NCI-H2227 treated with DMSO at 0.1 percent for 48 hours (cell line): ENCODE results near the gene SUN2.
A peak's percentile ranks its signal among the peaks of the same experiment; 100 is the strongest.

Experiments
- DNase-seq: peaks from one replicate; lab custom pipeline; 2025; lab: John Stamatoyannopoulos, UW

Gene SUN2

GRCh38 chr22:38715176-38715764 is 40.5 kb downstream of the SUN2 start:
- no peak for DNase-seq

- no peak for DNase-seq
Measured at GRCh38 chr22:38713921-38714320, 41.9 kb downstream of the SUN2 start.

DNA sequence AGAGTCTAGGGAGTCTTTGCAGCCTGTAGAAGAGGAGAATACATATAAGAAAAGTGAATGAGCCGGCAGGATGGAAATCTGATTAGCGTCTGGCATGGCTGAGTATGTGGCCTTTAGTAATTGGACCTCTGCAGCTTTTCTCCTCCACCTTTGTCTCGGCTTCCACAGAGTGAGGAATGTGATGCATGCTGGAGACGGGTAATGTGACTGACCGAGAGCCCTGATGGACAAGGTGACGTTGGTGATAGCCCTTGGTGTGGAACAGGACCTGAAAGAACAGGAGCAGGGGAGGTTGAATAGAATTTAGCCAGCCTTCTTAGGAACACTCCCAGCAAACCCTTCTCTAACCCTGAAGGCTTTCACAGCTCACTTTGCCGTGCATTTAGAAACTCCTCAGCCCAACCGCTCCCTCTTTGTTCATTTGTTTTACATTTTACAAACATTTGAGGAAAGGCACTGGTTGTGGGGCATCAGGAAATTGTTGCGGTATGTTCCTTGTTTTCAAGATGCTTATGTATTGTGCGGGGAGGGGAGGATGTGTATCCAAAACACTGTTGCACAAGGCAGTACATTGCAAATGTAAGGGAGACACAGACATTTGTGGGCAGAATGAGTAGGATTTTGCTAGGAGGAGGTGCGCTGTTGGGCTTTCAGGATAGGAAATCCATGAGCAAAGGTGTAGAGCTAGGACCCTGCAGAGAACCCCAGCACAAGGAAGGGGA is 43.2 kb downstream of the SUN2 start:
- DNase-seq: no peak

- no peak for DNase-seq
Measured at GRCh38 chr22:38710866-38711265, 44.9 kb downstream of the SUN2 start.

DNA sequence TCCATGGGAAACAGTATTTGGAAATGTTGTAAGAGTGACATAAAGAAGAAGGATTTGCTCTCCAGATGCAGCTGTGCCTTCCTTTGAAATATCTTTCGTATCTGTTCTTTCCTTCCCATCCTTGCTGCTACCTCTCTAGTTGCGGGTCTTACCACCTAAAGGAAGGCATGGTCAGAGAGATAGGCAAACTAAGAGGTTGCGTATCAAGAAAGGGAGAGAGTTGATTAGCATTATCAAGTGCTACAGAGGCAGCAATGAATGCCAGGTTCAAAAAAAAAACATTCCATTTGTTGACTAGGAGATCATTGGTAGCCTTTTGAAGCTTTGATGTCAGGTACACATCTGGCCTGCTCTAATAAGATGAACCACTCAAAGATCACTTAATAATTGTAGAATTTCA is 45.4 kb downstream of the SUN2 start:
- no peak for DNase-seq

DNA sequence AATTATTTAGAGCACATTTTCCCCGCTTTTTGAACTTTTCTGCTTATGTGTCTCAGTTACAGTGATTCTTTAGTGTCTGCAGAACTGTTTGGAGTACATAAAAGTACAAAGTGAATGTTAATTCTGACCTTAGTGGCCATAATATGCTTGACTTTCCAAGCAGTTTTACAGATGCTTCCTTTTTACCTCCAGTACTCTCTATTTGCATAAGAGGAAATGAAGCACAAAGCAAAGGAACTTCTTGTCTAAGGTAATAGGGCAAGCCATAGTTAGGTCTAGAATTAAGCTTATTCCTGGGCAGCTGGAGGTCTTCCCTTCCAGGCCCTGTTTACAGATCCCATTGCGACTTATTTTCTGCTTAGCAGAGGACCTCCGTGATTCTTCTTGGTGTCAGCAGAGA is 46.5 kb downstream of the SUN2 start:
- DNase-seq: no peak

DNA sequence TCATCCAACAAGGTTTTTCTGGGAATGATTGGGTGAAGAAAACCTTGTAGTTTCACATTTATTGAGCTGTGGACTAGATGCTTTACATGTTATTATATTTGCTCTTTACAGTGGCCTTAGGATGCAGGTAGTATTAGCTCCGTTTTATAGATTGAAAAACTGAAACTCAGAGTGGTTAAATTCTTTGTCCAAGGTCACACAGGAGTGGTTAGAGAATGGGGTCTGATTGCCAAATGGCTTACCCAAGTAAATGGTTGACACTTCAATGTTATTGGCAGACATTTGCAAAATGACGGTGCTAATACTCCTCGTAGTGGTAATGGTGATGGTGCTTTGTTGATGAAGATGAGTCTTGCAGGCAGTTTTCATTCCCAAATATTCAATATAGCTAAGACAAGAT is 47.8 kb downstream of the SUN2 start:
- DNase-seq: no peak

DNA sequence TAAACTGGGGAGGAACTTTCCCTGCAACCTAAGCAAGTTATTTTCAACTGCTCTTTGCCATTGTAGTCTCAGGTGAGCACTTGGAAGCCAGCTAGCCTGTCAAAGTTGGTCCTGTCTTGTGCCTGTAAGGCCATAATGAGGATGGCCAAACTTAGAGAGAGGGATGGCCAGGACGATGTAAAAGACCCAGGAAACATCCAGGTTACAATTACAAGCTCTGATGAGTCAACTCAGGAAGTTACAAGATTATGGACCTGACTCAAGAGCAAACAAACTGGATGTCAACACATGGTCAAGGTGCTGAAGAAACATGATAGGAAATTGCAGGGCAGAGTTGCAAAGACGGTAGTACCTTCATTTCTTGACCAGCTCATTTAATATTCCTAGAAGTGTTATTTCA is 48.5 kb downstream of the SUN2 start:
- DNase-seq: no peak

DNA sequence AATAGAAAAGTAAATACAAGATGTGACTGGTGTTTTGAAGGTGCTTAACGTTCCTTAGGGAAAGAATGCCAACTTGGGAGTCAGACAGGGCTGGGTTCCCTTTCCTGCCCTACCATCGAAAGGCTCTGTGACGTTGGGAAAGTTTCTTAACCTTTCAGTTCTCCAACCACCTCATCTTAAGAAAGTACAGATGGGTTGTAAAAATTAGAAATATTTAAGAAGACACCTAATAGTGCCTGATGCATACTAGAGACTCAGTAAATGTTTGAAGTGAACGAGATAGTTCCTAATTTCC is 49.0 kb downstream of the SUN2 start:
- DNase-seq: no peak

GRCh38 chr22:38706101-38706900 is 49.5 kb downstream of the SUN2 start:
- DNase-seq: no peak

- peak; percentile 98 for DNase-seq
Measured at GRCh38 chr22:38705235-38706100, 50.3 kb downstream of the SUN2 start, which contains the start of gene GTPBP1. GTPBP1 (plus strand) TSS chr22:38705944; CDS start chr22:38705956, 12 bp downstream.

DNA sequence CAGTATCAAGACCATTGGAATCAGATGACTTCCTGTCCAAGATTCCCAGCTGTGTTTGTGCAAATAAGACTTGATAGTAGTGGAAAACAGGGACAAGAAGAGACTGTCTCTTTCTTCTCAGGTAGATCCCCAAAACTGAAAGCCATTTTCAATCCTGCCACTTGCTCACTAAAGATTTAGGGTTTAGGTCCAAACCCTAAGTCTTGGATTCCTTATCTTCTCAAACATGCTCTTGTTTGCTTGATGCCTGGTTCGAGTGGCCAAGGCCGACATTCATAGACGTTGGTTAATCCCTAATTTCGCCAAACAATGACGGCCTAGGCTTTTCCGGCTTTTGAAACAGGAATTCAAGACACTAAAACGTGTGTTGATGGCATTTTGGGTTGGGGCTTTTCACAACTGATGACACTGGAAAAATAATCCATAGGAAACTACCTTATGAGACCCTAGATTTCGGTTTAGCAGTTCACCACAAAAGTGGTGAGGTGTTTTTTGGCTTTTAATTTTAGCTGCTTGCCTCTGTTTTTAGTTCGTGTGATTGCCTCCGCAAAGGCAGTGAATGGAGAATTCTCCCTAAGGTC is 51.1 kb downstream of the SUN2 start:
- DNase-seq: no peak

DNA sequence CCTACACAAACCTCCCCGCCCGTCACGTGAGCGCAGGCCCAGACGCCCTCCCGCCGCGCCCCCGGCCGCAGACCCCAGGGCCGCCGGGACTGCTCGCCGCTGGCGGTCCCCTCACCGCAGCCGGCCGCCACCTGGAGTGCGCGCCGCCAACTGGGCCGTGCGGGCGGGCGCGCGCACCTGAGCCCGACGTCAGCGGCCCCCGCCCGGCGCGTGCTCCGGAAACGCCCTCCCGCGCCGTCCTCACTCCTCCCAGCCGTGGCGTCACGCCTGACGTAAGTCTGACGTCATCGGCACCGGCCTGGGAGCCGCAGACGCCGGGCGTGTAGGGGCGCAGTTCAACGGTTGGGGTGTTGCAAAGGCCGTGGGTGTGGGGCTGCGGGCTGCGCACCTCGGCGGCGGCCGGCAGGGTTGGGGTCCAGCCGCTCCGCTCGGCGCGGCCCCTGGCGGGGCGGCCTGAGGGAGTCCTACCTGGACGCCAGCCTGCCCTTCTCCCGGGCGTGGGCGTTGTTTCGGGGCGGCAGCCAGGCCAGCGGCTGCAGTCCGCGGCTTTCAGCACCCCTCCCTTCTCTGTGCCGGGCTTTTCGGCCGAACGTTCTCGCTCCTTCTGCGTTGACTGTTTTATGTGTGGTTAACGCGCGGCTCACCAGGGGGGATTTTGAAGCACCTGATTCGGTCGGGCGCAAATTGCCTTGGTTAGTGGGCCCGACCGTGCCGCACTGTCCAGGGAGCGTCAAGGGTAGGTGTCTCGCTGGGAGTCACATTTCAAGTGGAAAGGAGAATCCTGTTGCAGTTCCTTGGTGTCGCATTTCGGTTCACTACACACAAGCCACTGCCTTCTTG is 54.8 kb downstream of the SUN2 start, which contains the start of gene JOSD1:
Gene JOSD1 (minus strand): TSS at position 155 of the 840 bp plus-strand sequence. CDS start 956 bp downstream, outside the sequence.
- DNase-seq: peak; percentile 73

DNA sequence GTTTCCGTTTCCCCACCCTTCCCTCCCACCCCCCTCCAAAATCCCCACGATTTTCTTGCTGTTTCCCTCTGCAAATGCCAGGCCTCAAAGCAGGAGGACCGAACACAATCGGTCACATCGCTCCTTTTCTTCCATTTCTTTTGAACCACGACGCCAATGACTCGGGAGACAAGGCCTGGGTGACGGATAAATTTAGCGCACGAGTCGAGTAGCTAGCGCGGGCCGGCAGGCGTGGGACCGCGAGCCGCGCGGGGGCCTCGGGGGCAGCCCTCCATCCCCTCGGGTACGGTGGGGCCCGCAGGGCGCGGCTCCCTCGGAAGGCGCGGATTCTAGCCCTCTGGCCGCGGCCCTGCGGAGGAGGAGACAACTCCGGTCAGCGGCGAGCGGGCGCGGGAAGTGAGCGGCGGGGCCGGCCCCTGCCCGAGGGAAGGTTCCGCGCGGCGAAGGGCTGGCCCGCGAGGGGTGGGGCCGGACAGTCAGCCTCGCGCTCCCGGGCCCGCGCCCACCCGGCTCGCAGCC is 55.5 kb downstream of the SUN2 start:
- no peak for DNase-seq

DNA sequence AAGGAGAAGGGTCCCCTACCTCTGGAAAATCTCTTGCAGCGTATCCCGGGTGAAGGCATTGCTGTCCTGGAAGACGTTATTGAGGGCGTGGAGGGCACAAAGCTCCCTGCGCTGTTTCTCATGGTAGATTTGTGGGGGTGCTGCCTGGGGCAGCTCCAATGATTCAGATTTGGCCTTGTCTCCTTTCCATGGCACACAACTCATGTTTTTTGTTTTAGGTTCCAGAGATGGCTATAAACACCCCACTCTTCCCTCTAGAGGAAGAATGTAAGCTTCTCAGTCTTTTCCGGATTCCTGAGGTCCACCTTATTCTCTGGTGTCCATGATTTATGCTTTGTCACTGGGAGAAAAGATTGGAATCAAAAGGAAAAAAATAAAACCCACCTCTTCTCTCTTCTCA is 56.0 kb downstream of the SUN2 start:
- no peak for DNase-seq

- no peak for DNase-seq
Measured at GRCh38 chr22:38699143-38699542, 56.7 kb downstream of the SUN2 start.

DNA sequence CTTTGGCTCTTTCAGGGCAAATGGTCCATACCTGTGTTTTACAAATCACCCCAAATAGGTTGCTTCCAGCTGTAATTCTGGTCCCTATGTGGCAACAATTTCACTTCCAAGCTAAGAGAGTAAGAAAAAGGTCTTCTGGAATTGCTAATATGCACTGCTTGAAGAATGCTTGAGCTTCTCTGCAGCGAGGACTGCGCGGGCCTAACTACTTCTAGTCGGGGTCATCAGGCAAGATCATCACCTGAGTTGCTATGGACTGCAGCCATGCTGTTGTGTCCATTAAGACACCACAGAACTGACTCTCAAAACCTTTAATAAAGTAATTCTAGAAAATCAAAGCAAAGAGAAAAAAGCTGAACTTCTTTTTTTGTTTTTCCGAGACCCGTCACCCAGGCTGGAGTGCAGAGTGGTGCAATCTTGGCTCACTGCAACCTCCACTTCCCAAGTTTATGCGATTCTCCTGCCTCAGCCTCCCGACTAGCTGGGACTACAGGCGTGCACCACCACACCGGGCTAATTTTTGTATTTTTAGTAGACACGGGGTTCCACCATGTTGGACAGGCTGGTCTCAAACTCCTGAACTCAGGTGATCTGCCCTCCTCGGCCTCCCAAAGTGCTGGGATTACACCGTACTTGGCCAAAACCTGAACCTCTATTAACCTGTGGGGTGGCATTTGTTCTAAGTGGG is 57.2 kb downstream of the SUN2 start:
- no peak for DNase-seq

- no peak for DNase-seq
Measured at GRCh38 chr22:38697425-38698089, 58.2 kb downstream of the SUN2 start.
